GM18498 (cell line): Measurements from ENCODE around the gene IL15.
"Not testable (repeated sequence)": the region's sequence is repeated elsewhere in the genome, so short reads cannot be mapped to it uniquely, and the experiment has no call there.

Source experiments
- ATAC-seq: cut with Tn5 transposase; IDR thresholded peaks from one replicate; pipeline ENCODE4 v1.9.1; 2021; ENCODE audit warnings: mild to moderate bottlenecking, moderate library complexity; ENCODE audit not compliant: unreplicated experiment

The IL15 gene

DNA sequence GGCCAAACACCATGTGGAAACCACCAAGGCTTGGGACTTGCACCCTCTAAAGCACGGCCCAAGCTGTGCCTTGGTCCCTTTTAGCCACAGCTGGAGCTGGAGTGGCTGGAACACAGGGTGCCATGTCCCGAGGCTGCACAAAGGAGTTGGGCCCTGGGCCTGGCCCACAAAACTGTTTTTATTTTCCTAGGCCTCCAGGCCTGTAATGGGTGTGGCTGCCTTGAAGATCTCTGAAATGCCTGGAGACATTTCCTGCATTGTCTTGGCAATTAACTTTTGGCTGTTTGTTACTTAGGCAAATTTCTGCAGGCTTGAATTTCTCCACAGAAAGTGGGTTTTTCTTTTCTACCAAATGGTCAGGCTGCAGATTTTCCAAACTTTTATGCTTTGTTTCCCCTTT, 55.7 kb downstream of the IL15 start:
- ATAC-seq, result no peak

DNA sequence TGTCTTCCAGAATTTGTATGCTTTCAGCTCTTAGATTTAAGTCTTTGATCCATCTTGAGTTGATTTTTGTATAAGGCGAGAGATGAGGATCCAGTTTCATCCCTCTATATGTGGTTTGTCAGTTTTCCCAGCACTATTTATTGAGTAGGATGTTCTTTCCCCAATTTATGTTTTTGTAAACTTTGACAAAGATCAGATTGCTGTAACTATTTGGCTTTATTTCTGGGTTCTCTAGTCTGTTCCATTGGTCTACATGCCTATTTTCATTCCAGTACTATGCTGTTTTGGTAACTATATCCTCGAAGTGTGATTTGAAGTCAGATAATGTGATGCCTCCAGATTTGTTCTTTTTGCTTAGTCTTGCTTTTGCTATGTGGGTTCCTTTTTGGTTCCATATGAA, 60.7 kb downstream of the IL15 start:
- ATAC-seq, result no peak

DNA sequence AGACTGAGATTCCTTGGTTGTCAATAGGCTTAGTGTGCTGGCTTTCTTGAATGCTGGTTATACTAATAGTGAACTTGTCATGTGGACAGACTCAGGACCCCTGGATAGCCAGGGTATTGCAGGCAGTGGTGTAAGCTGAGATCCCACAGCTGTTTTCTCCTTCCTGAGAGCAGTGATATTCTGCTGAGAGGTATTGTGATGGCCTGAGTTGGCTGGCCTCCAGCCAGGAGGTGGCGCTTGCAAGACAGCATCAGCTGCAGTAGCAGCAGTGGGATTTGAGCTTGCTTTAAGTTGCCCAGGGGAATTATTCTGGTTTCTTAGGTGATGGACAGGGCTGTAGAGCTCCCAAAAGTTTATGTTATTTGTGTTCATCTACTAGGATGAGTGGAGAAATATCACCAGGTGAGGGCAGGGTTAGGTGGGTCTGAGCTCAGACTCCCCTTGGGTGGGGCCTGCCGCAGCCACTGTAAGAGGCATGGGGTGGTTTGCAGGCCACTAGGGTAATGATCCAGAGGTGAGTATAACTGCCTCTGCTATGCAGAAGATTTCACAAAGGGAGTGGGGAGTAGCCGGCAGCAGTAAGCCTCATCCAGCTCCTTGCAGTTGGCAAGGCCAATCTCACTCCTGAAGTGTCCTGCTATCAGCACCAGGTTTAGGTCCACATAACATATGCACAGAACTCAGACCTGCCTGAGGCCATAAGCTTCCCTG, 66.2 kb downstream of the IL15 start:
- ATAC-seq, result no peak

DNA sequence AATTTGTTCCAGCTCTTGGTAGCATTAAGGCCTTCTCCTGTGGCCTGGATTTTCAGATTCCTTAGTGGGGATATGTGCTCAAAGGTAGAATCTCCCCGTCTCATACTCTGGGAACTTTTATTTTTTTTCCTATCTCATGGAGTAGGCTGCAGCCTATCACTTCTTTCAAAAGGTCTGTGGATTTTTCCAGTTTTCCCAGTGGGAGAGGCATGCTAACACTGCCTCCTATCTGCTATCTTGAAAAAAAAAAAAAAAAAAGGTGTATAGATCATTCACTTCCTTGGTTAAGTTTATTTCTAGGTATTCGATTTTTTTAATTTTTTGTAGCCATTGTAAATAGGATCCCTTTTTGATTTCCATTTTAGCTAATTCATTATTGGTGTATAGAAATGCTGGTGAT, 67.1 kb downstream of the IL15 start:
- ATAC-seq, result no peak

DNA sequence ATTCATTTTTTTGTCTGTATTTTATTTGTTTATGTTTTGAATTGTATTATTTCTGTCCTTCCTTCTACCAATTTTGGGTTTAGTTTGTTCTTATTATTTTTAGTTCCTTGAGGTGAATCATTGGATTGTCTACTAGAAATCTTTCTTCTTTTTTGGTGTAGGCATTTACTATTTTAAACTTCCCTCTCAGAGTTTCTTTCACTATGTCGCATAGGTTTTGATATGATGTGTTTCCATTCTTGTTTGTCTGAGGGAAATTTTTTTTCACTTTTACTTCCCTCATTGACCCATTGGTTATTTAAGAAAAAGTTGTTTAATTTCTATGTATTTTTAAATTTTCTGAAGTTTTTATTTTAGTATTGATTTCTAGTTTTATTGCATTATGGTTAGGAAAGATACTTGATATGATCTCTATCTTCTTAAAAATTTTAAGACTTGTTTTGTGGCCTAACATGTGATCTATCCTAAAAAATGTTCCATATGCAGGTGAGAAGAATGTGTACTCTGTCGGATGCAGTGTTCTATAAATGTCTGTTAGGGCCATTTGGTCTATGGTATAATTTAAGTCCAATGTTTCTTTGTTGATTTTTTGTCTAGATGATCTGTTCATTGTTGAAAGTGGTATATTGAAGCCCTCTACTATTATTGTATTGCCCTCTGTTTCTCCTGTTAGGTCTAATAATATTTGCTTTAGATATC, 68.8 kb downstream of the IL15 start:
- ATAC-seq, result peak; percentile 67

DNA sequence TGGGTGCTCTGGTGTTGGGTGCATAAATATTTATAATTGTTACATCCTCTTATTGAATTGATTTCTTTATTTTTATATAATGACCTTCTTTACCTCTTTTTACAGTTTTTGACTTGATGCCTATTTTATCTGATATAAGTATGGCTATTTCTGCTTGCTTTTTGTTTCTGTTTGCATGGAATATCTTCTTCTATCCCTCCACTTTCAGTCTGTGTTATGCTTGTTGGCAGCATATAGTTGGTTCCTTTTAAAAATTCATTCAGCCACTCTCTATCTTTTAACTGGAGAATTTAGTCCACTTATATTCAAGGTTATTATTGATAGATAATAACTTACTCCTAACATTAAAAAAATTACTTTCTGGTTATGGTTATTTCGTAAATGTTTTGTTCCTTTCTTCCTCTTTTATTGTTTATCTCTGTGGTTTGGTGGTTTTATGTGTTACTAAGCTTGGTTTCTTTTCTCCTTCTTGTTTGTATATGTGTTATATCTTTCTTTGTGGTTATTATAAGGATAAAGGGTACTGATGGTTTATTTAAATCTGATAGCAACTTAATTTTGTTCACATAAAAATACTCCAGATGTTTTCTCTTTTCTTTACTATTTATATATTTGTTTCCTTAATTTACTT, 69.5 kb downstream of the IL15 start:
- peak; percentile 62 for ATAC-seq

DNA sequence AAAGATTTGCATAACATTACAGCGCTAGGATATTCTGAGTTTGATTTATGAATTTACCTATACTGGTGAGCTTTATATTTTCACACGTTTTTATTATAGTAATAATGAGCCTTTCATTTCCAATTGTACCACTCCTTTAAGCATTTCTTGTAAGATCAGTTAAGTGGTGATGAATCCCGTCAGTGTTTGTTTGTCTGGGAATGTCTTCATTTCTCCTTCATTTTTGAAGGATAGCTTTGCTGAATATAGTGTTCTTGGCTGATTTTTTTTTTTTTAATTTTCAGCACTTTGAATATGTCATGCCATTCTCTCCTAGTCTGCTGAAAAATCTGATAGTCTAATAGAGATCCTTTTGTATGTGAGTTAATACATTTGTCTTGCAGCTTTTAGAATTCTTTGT, 70.1 kb downstream of the IL15 start:
- ATAC-seq, result no peak

DNA sequence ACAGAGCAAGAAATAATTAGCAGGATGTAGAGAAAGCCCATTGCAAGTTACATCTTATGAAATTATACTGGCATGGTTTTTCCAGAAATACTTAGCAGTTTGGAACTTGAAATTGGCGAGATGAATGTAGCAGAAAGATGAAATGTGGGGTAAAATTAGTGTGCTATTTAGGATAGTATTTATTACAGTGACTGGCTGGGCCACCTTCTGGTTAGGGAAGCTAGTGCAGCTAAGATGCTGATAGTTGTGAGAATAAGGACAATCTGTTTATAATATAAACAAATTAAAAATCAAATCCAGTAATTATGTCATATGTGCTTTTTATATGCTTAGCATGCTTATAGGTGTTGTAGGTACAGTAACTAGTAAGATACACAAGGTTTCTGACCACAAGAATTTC, 74.8 kb downstream of the IL15 start:
- peak; percentile 64 for ATAC-seq

DNA sequence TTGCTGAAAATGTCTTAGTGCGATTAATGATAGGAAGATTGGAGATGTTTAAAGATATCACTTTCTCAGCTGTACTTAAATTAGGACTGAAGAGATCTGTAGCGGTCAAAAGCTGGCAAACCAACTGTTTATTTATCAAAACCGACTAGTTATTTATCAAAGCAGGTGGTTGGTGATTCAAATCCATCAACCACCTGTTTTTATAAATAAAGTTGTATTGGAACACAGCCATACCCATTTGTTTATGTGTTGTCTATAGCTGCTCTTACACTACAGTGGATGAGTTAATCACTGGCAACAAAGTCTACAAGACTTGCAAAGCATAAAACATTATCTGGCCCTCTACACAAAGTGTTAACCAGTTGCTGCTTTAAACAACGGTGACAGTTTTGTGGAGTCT, 76.8 kb downstream of the IL15 start:
- no peak for ATAC-seq

DNA sequence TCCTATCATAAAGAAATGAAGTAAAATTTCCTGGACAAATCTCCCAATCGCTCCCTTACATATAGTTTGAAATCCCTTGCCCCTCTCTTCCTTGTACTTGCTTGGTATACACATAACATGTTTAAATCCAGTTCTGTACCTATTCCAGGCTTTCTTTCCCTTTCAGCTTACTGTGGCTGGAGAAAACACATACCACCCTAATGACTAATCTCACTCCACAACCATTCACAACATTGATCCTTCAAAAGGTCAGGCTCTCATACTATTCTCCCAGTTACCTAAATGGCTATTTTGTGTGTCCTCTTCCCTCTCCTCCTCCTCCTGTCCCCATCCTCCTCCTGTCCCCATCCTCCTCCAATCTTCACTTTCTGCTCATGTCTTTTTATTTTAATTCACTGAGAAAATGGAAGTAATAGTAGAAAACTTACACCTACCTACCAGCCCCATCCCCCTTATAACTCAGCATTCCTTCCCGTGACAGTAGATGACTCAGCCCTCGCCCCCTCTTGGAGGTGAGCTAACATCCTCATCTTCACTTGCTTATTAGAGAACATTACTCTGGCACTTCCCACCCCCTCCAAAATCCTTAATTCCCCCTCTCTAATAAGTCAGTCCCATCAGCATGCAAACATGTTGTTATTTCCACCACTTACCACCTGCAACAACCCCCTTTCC, 77.5 kb downstream of the IL15 start:
- no peak for ATAC-seq

DNA sequence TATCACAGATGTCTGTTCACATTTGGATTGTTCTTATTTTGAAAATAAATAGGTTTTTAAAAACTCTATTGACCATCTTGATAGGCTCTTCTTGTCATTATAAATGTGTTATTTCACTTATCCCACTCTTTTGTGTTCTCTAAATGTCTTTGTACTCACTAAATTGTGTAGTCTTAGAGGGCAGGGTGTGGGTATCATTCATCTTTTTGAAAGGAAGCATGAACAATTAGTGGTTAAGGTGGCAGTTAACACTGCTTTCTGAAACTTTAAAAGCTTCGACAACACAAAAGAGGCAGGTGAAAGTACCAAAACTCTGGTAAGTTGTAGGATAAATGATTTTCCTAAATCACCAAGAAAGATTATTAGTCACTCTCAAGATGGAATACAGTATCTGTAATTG, 83.2 kb downstream of the IL15 start:
- ATAC-seq, result no peak

DNA sequence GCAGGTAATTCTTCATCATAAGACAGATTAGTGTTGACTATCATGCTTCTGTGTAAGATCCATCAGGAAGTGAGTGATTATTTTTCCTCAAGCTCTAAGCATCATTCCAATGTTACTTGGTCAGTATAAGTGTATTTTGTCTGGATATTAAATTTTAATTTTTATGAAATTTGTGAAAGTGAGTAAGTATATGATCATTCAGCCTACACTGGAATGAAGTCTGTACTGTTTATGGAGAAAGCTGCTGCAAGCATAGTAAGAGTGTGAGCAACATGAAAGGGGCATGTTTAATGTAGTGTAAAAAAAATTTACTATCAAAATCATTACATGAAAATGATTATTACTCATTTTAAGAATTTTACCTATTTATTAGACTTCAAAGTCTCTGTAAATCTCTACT, 84.8 kb downstream of the IL15 start:
- ATAC-seq, result no peak

DNA sequence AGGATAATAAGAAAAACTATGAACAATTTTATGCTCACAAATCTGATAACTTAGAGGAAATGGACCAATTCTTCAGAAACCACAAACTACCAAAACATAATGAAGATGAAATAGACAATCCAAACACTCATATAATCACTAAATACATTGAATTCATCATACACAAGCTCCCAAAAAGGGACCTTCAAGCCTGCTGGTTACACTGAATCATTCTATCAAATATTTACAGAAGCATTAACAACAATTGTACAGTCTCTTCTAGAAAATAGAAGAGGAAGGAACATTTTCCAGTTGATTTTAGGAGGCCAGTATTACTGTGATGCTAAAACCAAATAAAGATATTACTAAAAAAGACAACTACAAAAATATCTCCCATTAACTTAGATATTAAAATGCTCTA, 88.3 kb downstream of the IL15 start:
- ATAC-seq, result no peak

DNA sequence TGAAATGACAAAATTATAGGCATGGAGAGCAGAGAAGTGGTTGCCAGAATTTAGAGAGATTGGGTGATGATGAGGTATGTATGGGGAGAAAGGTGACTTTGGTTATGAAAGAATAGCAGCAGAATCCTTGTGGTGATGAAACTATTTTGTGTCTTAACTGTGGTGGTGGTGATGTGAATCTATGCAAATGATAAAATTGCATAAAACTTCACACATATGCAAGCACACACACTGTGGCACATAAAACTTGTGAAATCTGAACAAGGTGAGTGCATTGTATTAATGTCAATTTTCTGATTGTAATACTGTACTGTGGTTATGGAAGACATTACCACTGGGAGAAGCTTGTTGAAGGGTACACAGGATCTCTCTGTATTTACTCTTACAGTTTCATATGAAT, 91.0 kb downstream of the IL15 start:
- ATAC-seq, result no peak

DNA sequence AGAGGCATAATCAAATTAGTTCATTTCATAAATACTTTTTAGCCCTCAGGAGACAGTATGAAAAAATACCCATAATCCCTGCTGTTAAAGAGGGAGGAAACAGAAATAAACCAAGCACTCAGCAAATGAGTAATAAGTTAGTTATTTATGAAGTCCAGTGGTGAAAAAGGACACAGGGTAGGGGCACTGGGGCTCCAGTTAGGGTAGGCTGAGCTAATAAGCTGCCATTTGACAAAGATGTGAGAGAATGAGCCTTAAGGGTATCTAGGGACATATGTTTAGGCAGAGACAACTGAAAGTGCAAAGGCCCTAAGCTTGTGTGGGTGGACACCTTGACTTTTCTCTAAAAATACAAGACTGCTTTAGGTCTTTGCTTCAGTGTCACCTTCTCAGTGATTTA, 94.4 kb downstream of the IL15 start:
- ATAC-seq, result no peak

DNA sequence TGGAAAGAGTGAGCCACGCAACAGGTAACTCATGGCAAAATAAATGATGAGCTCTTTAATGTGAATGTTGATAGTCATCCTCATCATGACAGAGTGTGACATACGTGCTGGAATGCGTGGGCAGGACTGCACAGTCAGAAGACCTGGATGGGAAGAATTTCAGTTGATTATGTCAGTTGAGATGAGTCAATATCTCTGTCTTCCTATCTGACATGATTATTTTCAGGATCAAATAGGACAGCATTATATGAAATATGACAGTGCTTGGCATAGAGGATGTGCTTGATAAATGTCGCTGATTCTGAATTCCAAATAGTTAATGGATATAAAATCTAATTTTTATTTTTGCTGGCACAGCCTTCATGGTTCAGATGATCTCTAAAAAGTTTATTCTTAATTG, 95.1 kb downstream of the IL15 start:
- ATAC-seq, result no peak

DNA sequence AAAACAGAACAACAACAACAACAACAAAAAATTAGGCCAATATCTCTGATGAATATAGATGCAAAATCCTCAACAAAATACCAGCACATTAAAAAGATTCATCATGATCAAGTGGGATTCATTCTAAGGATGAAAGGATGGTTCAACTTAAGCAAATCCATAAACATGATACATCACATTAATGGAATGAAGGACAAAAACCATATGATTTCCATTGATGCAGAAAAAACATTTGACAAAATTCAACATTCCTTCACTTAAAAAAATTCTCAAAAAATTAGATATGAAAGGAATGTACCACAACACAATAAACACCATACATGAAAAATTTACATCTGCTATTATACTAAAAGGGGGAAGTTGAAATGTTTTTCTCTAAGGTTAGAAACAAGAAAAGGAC, 103.3 kb downstream of the IL15 start:
- ATAC-seq, result no peak

DNA sequence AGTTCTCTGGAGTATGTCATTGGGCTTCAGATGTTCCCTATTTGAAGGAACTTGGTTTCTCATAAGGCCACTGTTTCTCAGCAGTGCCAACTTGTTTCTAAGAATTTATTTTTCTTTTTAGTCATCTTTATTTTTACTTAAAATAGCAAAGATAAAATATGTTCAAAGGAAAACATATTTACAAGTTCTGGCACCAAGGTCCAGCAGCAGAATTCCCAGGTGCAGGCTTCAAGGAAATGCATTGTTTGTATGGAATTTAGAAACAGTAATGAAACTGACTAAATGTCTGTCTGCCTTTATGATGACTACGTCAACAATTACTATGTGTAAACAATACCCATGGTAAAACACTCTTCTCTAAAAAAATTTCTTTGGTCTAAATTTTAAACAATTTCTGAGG, 109.6 kb downstream of the IL15 start:
- no peak for ATAC-seq

DNA sequence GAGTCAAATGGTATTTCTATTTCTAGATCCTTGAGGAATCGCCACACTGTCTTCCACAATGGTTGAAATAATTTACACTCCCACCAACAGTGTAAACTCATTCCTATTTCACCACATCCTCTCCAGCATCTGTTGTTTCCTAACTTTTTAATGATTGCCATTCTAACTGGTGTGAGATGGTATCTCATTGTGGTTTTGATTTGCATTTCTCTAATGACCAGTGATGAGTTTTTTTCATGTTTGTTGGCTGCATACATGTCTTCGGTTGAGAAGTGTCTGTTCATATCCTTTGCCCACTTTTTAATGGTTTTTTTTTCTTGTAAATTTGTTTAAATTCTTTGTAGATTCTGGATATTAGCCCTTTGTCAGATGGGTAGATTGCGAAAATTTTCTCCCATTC, 115.4 kb downstream of the IL15 start:
- ATAC-seq, result not testable (repeated sequence)

DNA sequence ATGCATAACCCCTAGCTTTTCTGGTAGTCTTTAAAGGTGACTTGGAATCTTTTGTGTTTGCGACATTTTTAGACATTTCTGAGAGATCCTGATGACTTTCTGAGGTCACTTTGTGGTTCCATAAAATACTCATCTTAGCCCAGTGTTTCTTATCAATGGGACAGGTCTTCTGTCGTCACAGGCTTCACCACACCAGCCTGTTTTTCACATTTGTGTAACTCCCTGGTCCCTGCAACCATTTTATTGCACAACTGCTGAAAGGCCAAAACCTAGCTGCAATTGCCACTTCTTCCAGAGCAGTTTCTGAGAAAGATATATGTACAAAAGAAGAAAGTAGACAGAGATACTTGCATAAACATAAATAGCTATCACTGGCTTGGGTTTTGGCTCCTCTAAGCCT, 120.9 kb downstream of the IL15 start:
- no peak for ATAC-seq

DNA sequence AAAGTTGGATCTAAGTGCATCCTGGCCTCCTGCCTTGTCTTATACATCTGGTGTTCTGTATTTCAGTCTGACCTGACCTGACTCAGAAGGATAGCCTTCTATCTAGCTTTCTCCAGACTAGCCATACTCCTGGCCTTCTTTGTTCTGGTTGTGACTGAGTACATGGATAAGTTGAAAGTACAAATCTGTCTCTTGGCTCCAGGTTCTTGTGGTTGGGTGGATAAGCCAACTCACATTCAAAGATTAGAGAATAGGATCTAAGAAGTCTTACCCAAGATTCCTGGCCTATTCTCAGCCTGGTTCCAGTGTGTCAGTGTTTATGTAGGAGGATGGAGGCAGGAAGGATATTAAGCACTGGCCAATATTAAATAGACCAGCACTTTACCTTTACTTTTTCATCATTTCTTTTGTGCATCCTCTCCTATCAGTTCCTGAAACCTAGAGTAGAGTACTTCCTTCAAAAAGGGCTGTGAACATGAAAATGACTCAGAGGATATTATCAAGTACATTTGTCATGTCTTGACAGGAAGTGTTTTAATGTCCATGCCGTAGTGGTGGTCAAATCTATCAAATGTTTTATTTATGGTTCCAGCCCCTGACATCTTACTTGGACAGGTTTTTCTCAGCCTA, 123.5 kb downstream of the IL15 start:
- no peak for ATAC-seq
